Measurements from ENCODE around the gene KCNH6. TPM values are rescaled to one million over a fixed set of nuclear protein-coding genes. Genes with fewer than 3 reads are reported as not detected.

The KCNH6 gene
- total RNA-seq, 4 donors from 2014 or later: not detected

- ATAC-seq (ENCODE audit: low FRiP score) (no peak), DNase-seq (ENCODE audit: low spot score) (no peak)
- TF ChIP-seq CTCF (IDR thresholded peaks at IDR 0.05): no peak
Observed at GRCh38 chr17:63516910-63517824, 6.0 kb upstream of the KCNH6 start.

- DNase-seq (ENCODE audit: low spot score) (no peak), ATAC-seq (ENCODE audit: low FRiP score) (no peak)
- no peak for TF ChIP-seq CTCF (IDR thresholded peaks at IDR 0.05)
Observed at GRCh38 chr17:63517825-63518534, 5.2 kb upstream of the KCNH6 start.

- ATAC-seq (ENCODE audit: low FRiP score) (no peak), DNase-seq (ENCODE audit: low spot score) (no peak)
- no peak for TF ChIP-seq CTCF (IDR thresholded peaks at IDR 0.05)
Observed at GRCh38 chr17:63519116-63519881, 3.9 kb upstream of the KCNH6 start.

GRCh38 chr17:63519972-63520882 lies 2.9 kb upstream of the KCNH6 start:
- TF ChIP-seq CTCF (IDR thresholded peaks at IDR 0.05): no peak
- ATAC-seq (ENCODE audit: low FRiP score) (no peak), DNase-seq (ENCODE audit: low spot score) (no peak)

GRCh38 chr17:63524051-63524450 lies 893 bp downstream of the KCNH6 start:
- ATAC-seq (ENCODE audit: low FRiP score): no peak
- TF ChIP-seq CTCF (IDR thresholded peaks at IDR 0.05): no peak
- no peak for DNase-seq (ENCODE audit: low spot score)

Measured in omental fat pad (tissue), 4 donors.